AG08396 (cell line): ENCODE results near the gene ARL2BP.
"Not testable (repeated sequence)": the region's sequence is repeated elsewhere in the genome, so short reads cannot be mapped to it uniquely, and the experiment has no call there.

ENCODE experiments used
- DNase-seq: peaks from one replicate; pipeline ENCODE4 v3.0.0; 2012; ENCODE audit warnings: low spot score, mixed read lengths

Gene ARL2BP

DNA sequence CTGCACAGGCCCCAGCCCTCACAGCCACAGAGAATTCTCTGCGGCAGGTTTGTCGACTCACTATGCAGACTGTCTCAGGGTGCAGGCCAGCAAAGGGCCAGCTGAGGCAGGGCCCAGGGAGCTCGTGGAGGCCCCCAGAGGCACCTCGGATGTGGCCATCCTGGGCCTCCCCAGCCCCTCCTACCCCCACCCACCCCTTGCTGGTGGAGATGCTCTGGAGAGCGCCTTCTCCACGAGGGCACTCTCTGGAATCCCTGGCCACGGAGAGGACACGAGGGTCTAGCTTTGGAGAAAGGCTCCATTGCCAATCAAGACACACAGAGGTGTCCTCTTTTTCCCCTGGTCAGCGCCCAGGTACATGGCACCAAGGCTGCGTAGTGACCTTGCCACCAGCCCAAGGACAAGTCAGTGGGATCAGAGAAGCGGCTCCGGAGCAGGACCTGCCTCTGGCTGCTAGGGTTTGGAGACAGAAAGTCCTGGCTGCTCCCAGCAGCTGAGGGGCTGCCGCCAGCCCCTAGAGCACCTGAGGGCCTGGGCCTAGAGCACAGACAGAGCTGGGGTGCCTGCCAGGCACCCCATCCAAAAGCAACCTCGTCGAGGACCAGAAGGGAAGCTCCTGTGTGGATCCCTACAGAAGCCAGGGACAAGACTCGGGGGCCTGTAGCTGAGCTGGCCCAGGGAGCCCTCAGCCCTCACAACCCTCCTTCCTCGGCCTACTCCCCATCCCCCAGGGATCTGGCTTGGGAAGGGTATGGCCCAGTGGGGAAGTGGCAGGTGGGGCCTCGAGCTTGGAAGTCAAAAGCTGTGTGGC lies 18.7 kb downstream of the ARL2BP start:
- no peak for DNase-seq

DNA sequence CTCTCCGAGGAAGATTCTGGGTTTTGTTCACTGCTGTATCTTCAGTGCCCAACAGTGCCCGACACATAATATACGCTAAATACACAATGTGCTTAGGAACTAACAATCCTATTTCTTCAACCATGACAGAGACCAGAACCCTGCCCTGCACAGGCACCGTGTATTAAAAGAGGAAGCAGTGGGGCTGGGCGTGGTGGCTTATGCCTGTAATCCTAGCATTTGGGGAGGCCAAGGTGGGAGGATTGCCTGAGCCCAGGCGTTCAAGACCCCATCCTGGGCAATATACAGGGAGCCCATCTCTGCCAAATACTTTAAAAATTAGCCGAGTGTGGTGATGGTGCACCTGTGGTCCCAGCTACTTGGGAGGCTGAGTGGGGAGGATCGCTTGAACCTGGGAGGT lies 19.3 kb downstream of the ARL2BP start:
- DNase-seq, result no peak

GRCh38 chr16:57264950-57265371 lies 19.9 kb downstream of the ARL2BP start:
- no peak for DNase-seq

DNA sequence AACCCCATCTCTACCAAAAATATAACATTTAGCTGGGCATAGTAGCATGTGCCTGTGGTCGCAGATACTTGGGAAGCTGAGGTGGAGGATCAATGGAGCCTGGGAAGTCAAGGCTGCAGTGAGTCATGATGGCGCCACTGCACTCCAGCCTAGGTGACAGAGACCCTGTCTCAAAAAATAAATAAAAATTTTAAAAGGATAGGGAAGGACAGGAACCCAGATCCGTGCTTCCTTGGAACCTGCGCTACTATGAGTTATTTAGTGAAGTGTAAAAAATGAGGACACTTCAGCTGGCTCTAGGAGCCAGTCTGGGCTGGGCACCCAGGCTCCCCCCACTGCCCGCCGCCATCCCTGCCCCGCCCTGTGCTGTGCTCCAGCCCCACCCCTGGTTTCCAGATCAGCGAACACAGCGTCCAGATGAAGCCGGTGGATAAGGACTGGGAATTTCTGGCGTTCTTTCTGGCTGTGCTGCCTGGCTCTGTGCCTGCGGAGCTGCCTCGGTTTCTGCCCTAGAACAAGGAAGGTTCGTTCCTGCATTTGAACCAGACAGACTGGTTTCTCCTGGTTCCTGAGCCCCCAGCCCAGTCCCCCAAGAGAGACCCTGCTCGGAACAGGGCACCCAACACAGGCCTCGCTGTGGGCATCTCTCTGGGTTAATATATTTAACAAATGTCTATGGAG lies 20.9 kb downstream of the ARL2BP start:
- DNase-seq, result peak; percentile 52

GRCh38 chr16:57266531-57267260 lies 21.6 kb downstream of the ARL2BP start:
- no peak for DNase-seq

- not testable (repeated sequence) for DNase-seq
Observed at GRCh38 chr16:57267343-57267742, 22.3 kb downstream of the ARL2BP start.

DNA sequence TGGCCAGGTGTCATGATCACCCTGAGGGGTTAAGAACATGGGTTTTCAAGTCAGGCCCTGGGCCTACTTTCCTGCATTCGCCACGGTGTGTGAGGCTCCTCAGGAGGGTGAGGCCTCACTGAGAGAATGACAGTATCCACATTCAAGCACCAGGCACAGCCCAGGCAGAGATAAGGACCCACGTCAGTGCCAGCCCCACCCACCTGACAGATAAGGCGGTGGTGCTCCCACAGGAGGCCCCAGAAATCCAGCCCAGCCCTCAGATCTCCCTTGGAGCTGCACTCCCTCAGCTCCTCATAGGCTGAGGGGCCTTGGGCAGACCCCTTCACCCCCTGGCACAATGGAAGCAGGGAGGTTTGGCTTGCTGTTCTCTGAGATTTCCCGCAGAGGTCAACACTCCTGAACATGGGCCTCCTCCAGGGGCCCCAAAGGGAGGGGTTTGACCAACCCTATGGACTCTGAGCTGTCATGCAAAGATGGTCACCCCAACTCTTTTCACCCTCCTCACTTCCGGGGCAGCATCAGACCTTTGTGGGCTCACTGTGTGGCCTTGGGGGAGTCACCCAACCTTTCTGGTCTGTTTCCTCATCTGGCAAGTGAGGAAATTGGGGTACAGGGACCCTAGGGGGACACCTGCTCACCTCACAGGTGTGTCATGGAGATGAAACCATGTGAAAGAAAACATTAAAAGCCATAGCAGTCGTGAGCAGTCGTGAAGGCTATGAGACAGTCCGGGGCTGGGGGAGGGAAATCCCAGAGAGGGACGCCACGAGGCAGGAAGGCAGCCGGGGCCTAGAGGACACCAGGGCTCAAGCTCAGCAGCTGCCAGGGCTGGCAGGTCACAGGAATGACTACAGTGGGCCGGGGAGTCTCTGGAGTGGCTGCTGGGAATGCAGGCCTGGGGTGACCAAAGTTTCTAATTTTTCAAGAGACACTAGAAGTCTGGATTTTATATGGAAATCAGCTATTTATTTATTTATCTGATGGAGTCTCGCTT lies 24.0 kb downstream of the ARL2BP start:
- no peak for DNase-seq

DNA sequence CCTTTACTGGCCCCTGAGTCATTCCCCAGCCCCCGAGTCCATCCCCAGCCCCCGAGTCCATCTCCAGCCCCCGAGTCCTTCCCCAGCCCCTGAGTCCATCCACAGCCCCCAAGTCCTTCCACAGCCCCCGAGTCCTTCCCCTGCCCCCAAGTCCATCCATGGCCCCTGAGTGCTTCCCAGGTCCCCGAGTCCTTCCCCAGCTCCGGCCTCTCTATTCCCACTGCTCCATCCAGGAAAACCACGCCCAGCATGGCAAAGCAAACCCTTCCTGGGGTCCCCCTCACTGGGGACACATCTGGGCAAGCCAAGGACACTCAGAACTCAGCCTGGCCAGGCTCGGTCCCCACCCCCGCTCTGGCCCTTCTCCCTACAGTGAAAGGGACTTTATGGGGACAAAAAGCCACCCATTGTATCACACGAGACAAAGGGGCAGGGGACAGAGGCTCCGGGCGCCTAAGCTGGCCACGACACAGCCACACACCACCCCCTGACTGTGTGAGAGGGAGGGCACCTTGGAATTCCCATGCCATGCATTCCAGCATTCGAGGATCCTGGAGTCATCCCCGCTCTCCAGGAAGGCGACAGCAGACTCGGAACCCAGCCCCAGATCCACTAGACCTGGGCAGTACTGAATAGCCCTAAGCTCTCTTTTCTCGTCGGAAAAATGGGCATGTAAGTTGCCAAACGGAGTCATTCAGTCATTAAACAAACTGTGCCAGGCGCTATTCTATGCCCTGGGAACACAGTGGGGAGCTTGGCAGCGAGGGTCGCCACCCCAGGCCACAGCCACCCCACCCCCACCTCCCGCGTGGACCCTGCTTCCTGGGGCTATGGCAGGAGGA lies 25.4 kb downstream of the ARL2BP start:
- DNase-seq, result no peak

GRCh38 chr16:57271063-57271345 lies 25.9 kb downstream of the ARL2BP start:
- DNase-seq, result no peak

GRCh38 chr16:57271867-57272495 lies 26.9 kb downstream of the ARL2BP start:
- DNase-seq, result no peak

GRCh38 chr16:57273359-57273758 lies 28.3 kb downstream of the ARL2BP start:
- no peak for DNase-seq

GRCh38 chr16:57273826-57274225 lies 28.8 kb downstream of the ARL2BP start:
- DNase-seq, result no peak

DNA sequence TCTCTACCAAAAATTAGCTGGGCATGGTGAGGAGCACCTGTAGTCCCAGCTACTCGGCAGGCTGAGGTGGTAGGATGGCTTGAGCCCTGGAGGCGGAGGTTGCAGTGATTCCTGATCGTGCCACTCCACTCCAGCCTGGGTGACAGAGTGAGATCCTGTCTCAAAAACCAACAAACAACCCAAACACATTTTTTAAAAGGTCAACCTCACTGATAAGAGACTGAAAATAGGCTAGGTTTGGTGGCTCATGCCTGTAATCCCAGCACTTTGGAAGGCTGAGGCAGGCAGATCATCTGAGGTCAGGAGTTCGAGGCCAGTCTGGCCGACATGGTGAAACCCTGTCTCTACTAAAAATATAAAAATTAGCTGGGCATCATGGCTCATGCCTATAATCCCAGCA lies 30.9 kb downstream of the ARL2BP start:
- not testable (repeated sequence) for DNase-seq

DNA sequence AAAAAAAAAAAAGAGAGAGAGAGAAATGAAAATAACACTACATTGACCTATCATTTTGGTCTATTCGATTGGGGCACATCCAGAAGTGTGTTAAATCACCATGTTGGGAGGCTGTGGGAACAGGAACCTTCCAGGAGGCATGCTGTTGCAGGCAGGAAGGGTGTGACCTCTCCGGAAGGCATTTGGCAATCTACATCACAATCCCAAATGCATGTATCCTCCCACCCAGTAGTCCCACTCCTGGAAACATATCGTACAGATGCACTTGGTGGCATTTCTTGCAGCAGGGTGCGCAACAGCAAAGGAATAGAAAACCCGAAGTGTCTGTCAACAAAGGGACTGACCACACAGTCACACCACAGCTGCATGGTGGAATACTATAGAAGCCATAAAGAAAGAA lies 31.5 kb downstream of the ARL2BP start:
- DNase-seq, result no peak

DNA sequence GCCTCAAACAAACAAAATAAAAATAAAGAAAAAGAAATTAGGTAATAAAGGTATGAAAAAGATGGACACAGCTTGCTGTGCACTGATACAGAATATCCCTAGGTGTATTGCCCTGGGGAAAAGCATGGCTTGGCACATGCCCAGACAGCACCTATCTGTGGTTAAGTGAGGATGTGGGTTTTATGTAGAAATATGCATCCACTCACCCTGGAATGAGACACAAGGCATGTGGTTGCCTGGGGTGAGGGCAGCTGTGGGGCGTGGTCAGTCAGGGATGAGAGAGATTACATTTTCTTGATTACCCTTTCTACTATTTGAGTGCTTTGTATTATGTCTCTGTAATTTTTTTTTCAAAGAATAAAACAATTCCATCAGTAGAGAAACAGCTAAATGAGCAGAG lies 32.5 kb downstream of the ARL2BP start:
- peak; percentile 81 for DNase-seq

- no peak for DNase-seq
Observed at GRCh38 chr16:57278494-57278893, 33.4 kb downstream of the ARL2BP start.

DNA sequence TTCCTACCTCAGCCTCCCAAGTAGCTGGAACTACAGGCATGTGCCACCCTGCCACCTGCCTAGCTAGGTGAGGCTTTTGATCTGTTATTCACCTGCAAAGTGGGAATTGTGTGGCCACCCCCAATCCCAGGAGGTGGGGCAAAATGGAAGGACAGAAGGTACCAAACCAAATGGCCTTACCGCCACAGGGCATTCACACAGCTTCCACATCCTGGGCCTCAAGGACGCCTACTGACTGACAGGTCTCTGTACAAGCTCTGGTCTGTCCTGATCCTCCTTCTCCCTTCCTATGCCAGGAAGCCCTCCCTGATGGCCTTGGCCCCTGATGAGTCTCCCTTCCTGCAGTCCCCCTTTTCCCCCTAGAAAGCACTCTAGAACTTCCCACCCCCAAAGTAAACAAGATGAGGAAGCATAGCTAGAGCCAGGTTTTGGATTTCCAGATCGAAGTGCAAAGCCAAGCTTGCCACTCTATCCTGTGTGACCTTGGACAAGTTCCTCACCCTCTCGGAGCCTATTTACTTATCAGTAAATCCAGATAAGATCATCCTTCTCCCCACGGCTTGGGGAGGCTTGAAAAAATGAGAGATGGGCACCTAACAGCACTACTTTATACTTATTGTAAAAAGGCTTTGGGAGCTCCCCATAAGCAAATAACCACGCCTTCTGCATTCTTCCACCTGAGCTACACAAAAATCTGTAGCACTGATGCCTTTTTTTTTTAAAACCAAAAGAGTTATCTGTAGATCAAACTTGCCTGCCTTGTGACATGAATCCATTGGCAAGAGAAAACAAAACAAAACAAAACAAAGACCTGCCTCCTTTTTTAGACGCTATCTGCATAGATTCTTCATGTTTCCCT lies 35.0 kb downstream of the ARL2BP start:
- no peak for DNase-seq

- no peak for DNase-seq
Observed at GRCh38 chr16:57281791-57282190, 36.7 kb downstream of the ARL2BP start.

GRCh38 chr16:57282510-57283213 lies 37.6 kb downstream of the ARL2BP start:
- DNase-seq, result no peak
